ENCODE data around the gene COX20.
"Not testable (repeated sequence)": the region's sequence is repeated elsewhere in the genome, so short reads cannot be mapped to it uniquely, and the experiment has no call there.

Gene COX20, protein sequence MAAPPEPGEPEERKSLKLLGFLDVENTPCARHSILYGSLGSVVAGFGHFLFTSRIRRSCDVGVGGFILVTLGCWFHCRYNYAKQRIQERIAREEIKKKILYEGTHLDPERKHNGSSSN

DNA sequence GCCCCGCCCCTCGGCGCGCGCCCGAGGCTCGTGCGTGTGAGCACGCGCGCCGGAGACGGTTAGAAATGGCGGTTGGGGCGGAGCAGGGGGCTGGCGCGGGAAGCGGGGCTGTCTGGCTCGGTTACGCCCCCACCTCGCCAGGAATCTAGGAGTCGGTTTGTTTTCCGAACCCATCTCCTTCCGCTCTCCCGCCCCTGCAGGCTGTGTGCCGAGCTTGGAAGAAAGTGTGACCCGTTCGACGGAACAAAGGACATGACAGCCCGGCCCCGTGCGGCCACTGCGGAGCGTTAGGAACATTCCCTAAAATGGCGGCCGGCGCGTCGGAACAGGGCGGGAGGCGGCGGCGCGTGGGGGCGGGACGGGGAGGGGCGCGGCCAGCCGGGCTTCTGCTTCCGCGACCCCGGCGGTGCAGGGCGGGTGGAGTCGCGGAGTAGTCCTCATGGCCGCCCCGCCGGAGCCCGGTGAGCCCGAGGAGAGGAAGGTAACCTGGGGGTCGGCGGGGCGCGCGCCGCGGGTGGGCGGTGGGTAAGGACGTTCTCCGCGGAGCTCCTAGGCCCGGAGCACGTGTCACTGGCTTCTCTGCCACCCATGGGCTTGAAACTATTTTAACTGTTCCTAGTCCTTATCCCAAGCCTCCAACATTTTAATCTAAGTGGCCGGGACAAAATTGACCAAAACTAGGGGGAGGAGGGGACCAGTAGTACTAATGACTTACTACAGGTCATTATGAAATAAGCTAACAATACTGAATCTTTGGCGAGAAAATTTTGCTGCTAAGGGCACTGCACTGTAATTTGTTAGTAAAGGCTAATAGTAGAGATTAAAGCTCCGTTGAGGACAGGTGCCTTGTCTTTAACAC lies at the start of gene COX20:
COX20 (plus strand) TSS at position 383 of the 859 bp plus-strand sequence; CDS start at position 440, 57 bp downstream.
- DNase-seq (ENCODE audit: low spot score): peak; percentile 92

GRCh38 chr1:244788493-244789275 lies 46.8 kb upstream of the COX20 start:
- DNase-seq (ENCODE audit: low spot score): peak; percentile 30

GRCh38 chr1:244789276-244789580 lies 46.2 kb upstream of the COX20 start:
- DNase-seq (ENCODE audit: low spot score): no peak

- DNase-seq (ENCODE audit: low spot score): no peak
Observed at GRCh38 chr1:244789731-244790130, 45.7 kb upstream of the COX20 start.

- DNase-seq (ENCODE audit: low spot score): no peak
Observed at GRCh38 chr1:244791061-244791460, 44.4 kb upstream of the COX20 start.

- DNase-seq (ENCODE audit: low spot score): no peak
Observed at GRCh38 chr1:244792188-244792850, 43.1 kb upstream of the COX20 start.

GRCh38 chr1:244794071-244794470 lies 41.4 kb upstream of the COX20 start:
- no peak for DNase-seq (ENCODE audit: low spot score)

- DNase-seq (ENCODE audit: low spot score): not testable (repeated sequence)
Observed at GRCh38 chr1:244794516-244794915, 40.9 kb upstream of the COX20 start.

GRCh38 chr1:244796719-244797406 lies 38.6 kb upstream of the COX20 start:
- DNase-seq (ENCODE audit: low spot score): peak; percentile 67

- no peak for DNase-seq (ENCODE audit: low spot score)
Observed at GRCh38 chr1:244800821-244801220, 34.6 kb upstream of the COX20 start.

- peak; percentile 88 for DNase-seq (ENCODE audit: low spot score)
Observed at GRCh38 chr1:244801246-244801645, 34.2 kb upstream of the COX20 start.

- no peak for DNase-seq (ENCODE audit: low spot score)
Observed at GRCh38 chr1:244802041-244802440, 33.4 kb upstream of the COX20 start.

GRCh38 chr1:244802556-244803239 lies 32.8 kb upstream of the COX20 start:
- no peak for DNase-seq (ENCODE audit: low spot score)

- no peak for DNase-seq (ENCODE audit: low spot score)
Observed at GRCh38 chr1:244804841-244805240, 30.6 kb upstream of the COX20 start.

- DNase-seq (ENCODE audit: low spot score): no peak
Observed at GRCh38 chr1:244807138-244807537, 28.3 kb upstream of the COX20 start.

- DNase-seq (ENCODE audit: low spot score): no peak
Observed at GRCh38 chr1:244810221-244810620, 25.2 kb upstream of the COX20 start.

- no peak for DNase-seq (ENCODE audit: low spot score)
Observed at GRCh38 chr1:244813327-244813726, 22.1 kb upstream of the COX20 start.

GRCh38 chr1:244815600-244816099 lies 19.8 kb upstream of the COX20 start:
- peak; percentile 36 for DNase-seq (ENCODE audit: low spot score)

GRCh38 chr1:244817415-244817894 lies 18.0 kb upstream of the COX20 start:
- no peak for DNase-seq (ENCODE audit: low spot score)

- DNase-seq (ENCODE audit: low spot score): no peak
Observed at GRCh38 chr1:244820131-244820530, 15.3 kb upstream of the COX20 start.

DNA sequence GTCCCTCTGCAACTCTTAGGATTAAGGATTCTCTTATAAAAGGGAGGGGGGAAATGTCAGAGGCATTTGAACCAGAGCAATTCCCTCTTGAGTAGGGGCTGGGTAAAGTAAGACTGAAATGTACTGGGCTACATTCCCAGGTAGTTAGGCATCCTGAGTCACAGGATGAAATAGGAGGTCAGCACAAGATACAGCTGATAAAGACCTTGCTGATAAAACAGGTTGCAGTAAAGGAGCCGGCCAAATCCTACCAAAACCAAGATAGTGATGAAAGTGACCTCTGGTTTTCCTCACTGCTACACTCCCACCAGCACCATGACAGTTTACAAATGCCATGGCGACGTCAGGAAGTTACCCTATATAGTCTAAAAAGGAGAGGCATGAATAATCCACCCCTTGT lies 14.3 kb upstream of the COX20 start:
- DNase-seq (ENCODE audit: low spot score): no peak

All from NAMALWA (cell line).